SU-DHL-6 (cell line): Measurements from ENCODE around the gene COL13A1.

Source experiments
- EZH2phosphoT487 ChIP-seq: fragments of 200-600 bp; sonication (generic), shearing (Covaris generic); conservative IDR thresholded peaks from 2 replicates; pipeline ENCODE4 v1.6.1; 2018; ENCODE audit warnings: mild to moderate bottlenecking, antibody characterized with exemption, low read length, moderate library complexity, mixed read lengths
- TF ChIP-seq, protein P1 (sequence below): fragments of 200-600 bp; sonication (generic); IDR thresholded peaks from one replicate; pipeline ENCODE4 v1.5.1; 2017; ENCODE audit warnings: antibody characterized with exemption, mild to moderate bottlenecking, low read length, moderate library complexity; ENCODE audit not compliant: insufficient read depth, poor library complexity, severe bottlenecking

DNA sequence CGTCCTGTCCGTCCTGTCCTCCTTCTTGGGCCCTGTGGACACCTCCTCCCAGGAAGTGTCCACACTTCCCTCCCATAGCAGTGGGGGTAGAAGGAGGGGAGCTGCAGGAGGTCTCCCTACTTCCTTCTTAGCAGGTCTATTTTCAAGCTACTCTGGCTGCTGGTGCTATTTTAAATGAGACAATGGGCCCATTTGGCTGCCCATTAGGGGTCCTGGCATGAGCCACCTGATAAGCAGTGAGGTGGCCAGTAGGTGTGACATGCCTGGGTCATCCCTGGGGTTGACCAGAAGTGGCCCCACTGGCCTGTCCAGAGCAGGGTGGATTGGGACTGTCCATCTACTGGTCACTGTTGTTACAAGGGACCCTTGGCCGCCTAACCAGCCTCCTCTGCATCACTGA, 75.2 kb downstream of the COL13A1 start:
- TF ChIP-seq, protein P1, sequence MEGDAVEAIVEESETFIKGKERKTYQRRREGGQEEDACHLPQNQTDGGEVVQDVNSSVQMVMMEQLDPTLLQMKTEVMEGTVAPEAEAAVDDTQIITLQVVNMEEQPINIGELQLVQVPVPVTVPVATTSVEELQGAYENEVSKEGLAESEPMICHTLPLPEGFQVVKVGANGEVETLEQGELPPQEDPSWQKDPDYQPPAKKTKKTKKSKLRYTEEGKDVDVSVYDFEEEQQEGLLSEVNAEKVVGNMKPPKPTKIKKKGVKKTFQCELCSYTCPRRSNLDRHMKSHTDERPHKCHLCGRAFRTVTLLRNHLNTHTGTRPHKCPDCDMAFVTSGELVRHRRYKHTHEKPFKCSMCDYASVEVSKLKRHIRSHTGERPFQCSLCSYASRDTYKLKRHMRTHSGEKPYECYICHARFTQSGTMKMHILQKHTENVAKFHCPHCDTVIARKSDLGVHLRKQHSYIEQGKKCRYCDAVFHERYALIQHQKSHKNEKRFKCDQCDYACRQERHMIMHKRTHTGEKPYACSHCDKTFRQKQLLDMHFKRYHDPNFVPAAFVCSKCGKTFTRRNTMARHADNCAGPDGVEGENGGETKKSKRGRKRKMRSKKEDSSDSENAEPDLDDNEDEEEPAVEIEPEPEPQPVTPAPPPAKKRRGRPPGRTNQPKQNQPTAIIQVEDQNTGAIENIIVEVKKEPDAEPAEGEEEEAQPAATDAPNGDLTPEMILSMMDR: no peak
- no peak for TF ChIP-seq EZH2phosphoT487
